ENCODE measurements around the gene DES. TPM values are rescaled to one million over a fixed set of nuclear protein-coding genes. Genes with fewer than 3 reads are reported as not detected.

Gene DES
- total and polyA plus RNA-seq, 2 donors (not counting 1 experiment from before 2014, with no cell fraction given): not detected

DNA sequence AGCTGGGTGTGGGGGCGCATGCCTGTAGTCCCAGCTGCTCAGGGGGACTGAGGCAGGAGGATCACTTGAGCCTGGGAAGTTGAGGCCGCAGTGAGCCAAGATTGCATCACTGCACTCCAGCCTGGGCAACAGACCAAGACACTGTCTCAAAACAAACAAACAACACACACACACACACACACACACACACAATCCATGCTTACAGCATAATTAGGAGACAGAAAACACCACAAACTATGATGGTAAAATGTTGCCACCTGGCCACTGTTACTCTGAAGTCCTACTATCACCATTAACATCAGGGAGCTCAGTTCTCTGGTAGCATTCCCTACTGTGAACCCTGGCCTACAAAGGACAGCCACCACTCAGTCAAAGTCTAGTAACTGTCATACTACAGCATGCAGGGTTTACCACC lies 48.7 kb upstream of the DES start:
- ChIA-PET CTCF (interaction anchor here (1.0 kb wide), 1 partner anchor 9 kb away, joined by 3 read pairs; no protein-coding TSS in a partner anchor), POLR2A (interaction anchor here (0.6 kb wide), 1 partner anchor 54 kb away, joined by 5 read pairs; no protein-coding TSS in a partner anchor)

DNA sequence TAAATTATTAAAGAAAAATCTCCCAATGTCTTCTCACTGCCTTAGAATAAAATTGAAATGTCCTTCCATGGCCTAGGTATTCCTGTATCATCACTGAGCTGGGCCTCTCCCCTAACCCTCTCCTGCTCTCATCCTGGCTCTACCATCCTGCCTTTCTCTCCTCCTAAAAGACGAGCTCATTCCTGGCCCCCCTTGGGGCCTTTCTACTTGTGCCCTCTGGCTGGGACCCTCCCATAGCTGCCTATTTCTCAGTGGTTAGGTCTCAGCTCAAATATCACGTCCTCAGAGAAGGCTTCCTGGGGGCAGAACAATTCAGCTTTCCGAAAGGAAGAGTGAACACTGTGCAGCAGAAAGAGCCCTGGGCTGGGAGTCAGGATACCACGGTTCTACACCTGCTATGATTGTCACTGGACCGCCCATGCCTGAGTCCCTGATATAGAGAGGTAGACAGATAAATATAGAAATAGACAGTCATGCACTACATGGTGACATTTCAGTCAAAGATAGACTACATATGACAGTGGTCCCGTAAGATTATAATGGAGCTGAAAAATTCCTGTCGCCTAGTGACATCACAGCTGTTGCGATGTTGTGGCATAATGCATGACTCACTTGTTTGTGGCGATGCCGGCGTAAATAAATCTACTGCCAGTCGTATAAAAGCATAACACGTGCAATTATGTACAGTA lies 39.9 kb upstream of the DES start:
- H3K9me3 Mint-ChIP-seq (ENCODE audit: insufficient read depth): no peaks in the 10 kb centered on the region
- no peaks in the 10 kb centered on the region for H3K27me3 ChIP-seq (replicated peaks in 1 of 4; ENCODE audit: control extremely low read depth in 1 of 4, control insufficient read depth in 3 of 4, insufficient read depth in 4 of 4, low read length in 3 of 4)
- no peak overlapping the region for H3K9ac ChIP-seq (ENCODE audit: low read length)
- no peak overlapping the region for H2AFZ ChIP-seq (ENCODE audit: insufficient read depth, low read depth, low read length, poor library complexity, severe bottlenecking)
- peaks cover 0 to 47% of the 10 kb centered on the region in 2 experiments for H3K36me3 ChIP-seq (replicated peaks in 1 of 2; ENCODE audit: control extremely low read depth in 1 of 2, control insufficient read depth in 1 of 2, extremely low read depth in 1 of 2, insufficient read depth in 2 of 2, low read length in 1 of 2)
- H4K20me1 ChIP-seq (ENCODE audit: control insufficient read depth, insufficient read depth, low read length, poor library complexity, severe bottlenecking): no peaks in the 10 kb centered on the region
- no peaks in the 10 kb centered on the region for H3K4me1 ChIP-seq (ENCODE audit: control insufficient read depth in 2 of 2, insufficient read depth in 2 of 2, low read length in 2 of 2)
- no peak overlapping the region for H3K4me3 ChIP-seq (ENCODE audit: control extremely low read depth in 1 of 5, extremely low read depth in 1 of 5, insufficient read depth in 1 of 5, low read depth in 2 of 5, low read length in 4 of 5)
- no peaks in the 10 kb centered on the region for H3K9me3 ChIP-seq (ENCODE audit: control extremely low read depth in 1 of 3, control insufficient read depth in 2 of 3, insufficient read depth in 1 of 3, low read length in 2 of 3)
- H3K27ac Mint-ChIP-seq: no peak overlapping the region
- no peak overlapping the region for H3K4me2 ChIP-seq (replicated peaks; ENCODE audit: low read depth, low read length, poor library complexity, severe bottlenecking)
- no peaks in the 10 kb centered on the region for H3K4me1 Mint-ChIP-seq
- no peak for DNase-seq
- no peak for TF ChIP-seq EZH2 (IDR thresholded peaks at IDR 0.05; ENCODE audit: borderline replicate concordance, insufficient read depth, low read depth, low read length, poor library complexity, severe bottlenecking)
- TF ChIP-seq, protein P1, sequence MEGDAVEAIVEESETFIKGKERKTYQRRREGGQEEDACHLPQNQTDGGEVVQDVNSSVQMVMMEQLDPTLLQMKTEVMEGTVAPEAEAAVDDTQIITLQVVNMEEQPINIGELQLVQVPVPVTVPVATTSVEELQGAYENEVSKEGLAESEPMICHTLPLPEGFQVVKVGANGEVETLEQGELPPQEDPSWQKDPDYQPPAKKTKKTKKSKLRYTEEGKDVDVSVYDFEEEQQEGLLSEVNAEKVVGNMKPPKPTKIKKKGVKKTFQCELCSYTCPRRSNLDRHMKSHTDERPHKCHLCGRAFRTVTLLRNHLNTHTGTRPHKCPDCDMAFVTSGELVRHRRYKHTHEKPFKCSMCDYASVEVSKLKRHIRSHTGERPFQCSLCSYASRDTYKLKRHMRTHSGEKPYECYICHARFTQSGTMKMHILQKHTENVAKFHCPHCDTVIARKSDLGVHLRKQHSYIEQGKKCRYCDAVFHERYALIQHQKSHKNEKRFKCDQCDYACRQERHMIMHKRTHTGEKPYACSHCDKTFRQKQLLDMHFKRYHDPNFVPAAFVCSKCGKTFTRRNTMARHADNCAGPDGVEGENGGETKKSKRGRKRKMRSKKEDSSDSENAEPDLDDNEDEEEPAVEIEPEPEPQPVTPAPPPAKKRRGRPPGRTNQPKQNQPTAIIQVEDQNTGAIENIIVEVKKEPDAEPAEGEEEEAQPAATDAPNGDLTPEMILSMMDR (IDR thresholded peaks at IDR 0.05): no peak
- intact Hi-C loops (cut with micrococcal nuclease): no loop called here
- no peak for ATAC-seq (ENCODE audit: low read depth)
- 99% methylated on average over 7 of the region's 13 CpGs for WGBS (ENCODE audit: insufficient coverage)
- no peak overlapping the region for H3K4me3 Mint-ChIP-seq
- H3K27ac ChIP-seq (ENCODE audit: low read length in 2 of 2): no peak overlapping the region
- ChIA-PET CTCF (interaction anchor here (1.3 kb wide), 1 partner anchor 9 kb away, joined by 3 read pairs; no protein-coding TSS in a partner anchor), POLR2A (no interaction called here)
- no peaks in the 10 kb centered on the region for H3K79me2 ChIP-seq (ENCODE audit: control insufficient read depth, insufficient read depth, low read length)
- H3K27me3 Mint-ChIP-seq: no peaks in the 10 kb centered on the region

More for the DNA sequence above, 48.7 kb upstream of the DES start:
- Histone ChIP-seq H3K36me3 (replicated peaks in 1 of 2; ENCODE audit: control extremely low read depth in 1 of 2, control insufficient read depth in 1 of 2, extremely low read depth in 1 of 2, insufficient read depth in 2 of 2, low read length in 1 of 2) (peaks cover 0 to 13% of the 10 kb centered on the region in 2 experiments), H3K4me2 (replicated peaks; ENCODE audit: low read depth, low read length, poor library complexity, severe bottlenecking) (no peak overlapping the region), H2AFZ (ENCODE audit: insufficient read depth, low read depth, low read length, poor library complexity, severe bottlenecking) (no peak overlapping the region), H3K79me2 (ENCODE audit: control insufficient read depth, insufficient read depth, low read length) (no peaks in the 10 kb centered on the region), H3K4me1 (ENCODE audit: control insufficient read depth in 2 of 2, insufficient read depth in 2 of 2, low read length in 2 of 2) (no peaks in the 10 kb centered on the region), H3K27me3 (replicated peaks in 1 of 4; ENCODE audit: control extremely low read depth in 1 of 4, control insufficient read depth in 3 of 4, insufficient read depth in 4 of 4, low read length in 3 of 4) (no peaks in the 10 kb centered on the region), H3K4me3 (ENCODE audit: control extremely low read depth in 1 of 5, extremely low read depth in 1 of 5, insufficient read depth in 1 of 5, low read depth in 2 of 5, low read length in 4 of 5) (no peak overlapping the region), H4K20me1 (ENCODE audit: control insufficient read depth, insufficient read depth, low read length, poor library complexity, severe bottlenecking) (no peaks in the 10 kb centered on the region), H3K27ac (ENCODE audit: low read length in 2 of 2) (no peak overlapping the region), H3K9me3 (ENCODE audit: control extremely low read depth in 1 of 3, control insufficient read depth in 2 of 3, insufficient read depth in 1 of 3, low read length in 2 of 3) (no peaks in the 10 kb centered on the region), H3K9ac (ENCODE audit: low read length) (no peak overlapping the region)
- ATAC-seq (ENCODE audit: low read depth) (no peak), DNase-seq (no peak)
- H3K4me1 Mint-ChIP-seq: no peaks in the 10 kb centered on the region
- no peak overlapping the region for H3K4me3 Mint-ChIP-seq
- 0% methylated on average over 1 of the region's 2 CpGs for WGBS (ENCODE audit: insufficient coverage)
- no peaks in the 10 kb centered on the region for H3K27me3 Mint-ChIP-seq
- no peaks in the 10 kb centered on the region for H3K9me3 Mint-ChIP-seq (ENCODE audit: insufficient read depth)
- TF ChIP-seq, protein P1 (IDR thresholded peaks at IDR 0.05): no peak
- no peak overlapping the region for H3K27ac Mint-ChIP-seq
- intact Hi-C loops (cut with micrococcal nuclease): no loop called here
